DMS53 (cell line): ENCODE results near the gene SLC12A7.

Experiments
- DNase-seq: peaks from one replicate; lab custom pipeline; 2025; lab: John Stamatoyannopoulos, UW

SLC12A7 gene

DNA sequence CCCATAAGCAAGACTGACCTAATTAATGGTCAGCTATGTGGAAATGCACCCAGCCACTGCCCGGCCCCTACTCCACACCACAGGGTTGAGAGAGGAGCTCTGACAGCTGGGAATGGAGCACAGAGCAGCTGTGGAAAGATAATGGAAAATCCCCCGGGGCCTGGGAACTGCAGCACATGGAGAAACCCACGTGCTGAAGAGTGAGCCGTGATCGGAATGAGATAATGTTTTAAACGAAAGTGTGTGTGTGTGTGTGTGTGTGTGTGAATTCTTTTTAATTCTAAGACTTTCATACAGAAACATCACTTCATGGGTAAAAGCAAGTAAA lies 13.1 kb upstream of the SLC12A7 start:
- DNase-seq = no peak

DNA sequence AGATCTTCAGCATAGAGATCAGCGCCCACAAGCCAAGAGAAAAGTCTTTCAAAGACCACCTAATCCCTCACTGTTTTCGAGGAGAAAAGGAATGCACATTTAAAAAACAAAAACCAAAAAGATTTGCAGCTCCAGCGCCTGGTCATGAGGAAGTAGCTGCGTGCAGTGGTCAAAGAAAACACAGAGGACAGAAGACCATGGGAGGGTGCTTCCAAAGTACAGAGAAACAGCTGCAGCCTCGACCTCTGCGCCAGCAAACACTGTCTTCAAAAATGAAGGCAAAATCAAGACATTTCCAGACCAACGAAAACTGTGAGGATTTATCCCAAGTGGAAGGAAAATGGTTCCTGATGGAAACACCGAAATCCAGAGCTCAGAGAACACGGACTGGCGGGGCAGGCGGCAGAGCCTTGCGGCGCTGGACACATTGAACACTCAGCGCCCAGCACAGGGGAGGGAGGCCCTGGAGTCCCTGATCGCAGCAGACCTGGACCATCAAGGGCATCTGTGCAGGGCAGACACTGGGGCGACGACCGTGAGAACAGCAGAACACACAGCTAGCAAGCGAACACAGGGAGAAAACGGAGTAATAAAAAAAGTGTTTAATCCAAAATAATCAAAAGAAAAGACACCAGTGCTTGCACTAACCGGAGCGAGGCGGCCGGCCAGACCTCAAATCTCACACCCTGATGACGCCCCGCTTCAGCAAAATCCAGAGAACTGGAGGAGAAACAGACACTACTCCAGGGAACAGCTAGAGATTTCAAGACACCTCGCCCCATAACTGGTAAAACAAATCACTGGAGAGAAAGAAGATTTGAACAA lies 12.6 kb upstream of the SLC12A7 start:
- no peak for DNase-seq

DNA sequence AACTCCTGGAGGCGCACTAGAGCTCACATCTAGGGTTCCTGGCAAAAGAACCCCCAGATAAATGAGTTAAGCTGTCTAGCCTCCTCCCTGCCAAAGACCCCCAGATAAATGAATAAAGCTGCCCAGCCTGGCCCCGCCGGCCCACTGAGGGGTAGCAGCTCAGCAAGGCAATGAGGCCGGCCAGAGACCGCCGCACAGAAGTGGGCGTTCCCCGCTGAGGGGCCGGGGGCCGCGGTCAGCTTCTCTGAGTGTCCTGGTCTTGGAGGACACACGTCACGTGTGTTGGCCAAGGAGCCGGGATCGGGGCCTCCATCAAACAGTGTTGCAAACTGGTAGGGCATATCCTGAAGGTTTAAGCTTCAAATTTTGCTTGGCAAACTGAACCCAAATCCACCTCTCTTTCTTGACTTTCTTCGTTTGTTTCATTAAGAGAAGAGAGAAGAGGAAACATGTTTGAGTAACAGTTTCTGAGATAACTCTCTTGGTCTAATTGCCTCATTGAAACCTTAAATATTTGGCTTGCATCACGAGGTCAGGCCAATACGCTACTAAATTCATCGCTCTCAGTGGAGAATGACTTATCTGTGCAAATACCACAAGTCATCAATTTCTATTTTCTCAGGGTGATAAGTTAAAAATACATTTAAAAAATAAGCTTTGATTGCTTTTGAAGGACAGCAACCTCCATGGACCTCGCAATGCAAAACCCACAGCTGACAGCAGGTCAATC lies 11.7 kb upstream of the SLC12A7 start:
- DNase-seq = no peak

DNA sequence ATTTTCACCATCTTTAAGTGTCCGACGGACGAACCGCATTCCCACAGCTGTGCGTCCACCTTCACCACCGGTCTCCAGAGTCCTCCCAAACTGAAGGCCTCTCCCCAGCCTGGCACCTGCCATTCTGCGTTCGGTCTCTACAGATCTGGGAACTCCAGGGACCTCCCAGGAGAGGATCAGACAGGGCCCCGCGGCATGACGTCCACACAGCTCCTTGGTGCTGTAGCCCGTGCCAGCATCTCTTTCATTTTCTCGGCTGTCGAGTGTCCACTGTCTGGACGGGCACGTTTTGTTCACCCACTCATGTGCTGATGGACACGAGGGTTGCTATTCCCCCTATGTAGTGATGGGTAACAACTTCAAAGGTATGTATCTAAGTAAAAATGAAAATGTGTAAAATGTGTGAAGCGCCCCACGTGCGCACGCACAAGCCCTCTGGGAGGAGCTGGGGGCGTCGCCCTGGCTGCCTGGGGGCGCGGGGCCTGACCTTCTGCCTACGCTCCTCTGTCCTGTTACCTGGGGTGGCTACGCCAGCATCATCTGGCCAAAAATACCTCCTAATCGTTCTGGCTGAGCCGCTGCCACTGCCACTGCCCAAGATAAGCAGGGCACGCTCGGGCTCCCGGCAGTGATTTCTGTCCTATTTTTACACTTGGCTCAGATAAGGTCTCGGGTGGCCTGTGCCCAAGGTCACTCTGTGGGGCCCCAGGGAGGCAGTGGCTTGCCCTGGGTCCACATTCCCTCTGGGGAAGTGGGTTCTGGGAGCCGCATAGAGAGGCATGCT lies 10.8 kb upstream of the SLC12A7 start:
- DNase-seq = no peak

- no peak for DNase-seq
Observed at GRCh38 chr5:1121891-1122290, 10.0 kb upstream of the SLC12A7 start.

GRCh38 chr5:1121044-1121443 lies 9.2 kb upstream of the SLC12A7 start:
- no peak for DNase-seq

DNA sequence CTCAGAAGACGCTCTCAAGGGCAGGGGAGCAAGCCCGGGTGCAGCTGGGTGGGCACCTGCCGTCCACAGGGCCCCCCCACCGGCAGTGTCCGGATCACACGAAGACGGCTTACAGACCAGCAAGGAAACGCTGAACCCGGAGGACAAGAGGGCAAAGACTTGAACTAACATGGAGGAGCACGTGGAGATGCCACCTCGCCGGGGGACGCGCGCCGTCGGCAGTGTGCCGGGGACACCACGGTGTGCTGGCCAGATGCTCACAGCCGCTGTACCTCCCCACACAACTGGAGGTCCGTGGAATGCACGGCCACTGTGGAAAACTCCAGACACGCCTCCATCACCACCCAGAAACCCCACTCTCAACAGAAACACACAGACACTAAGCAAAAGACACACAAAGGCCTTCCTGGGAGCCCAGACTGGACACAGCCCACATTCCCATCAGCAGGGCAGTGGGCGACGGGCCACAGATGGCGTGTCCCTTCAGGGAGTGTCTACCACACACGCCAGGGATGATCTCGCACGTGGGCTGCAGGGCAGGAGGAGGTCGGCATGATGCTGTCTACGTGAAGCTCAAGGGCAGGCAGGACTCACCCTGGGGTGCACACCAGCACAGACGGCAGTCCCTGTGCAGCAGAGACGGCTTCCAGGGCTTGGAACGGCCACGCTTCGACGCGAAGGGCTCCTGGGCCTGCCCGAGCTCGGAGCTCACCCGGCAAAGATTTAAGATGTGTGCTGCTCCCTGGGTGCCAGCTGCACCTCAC lies 8.6 kb upstream of the SLC12A7 start:
- DNase-seq = no peak

GRCh38 chr5:1119312-1119831 lies 7.5 kb upstream of the SLC12A7 start:
- DNase-seq = no peak

- DNase-seq = no peak
Observed at GRCh38 chr5:1118738-1119137, 6.9 kb upstream of the SLC12A7 start.

DNA sequence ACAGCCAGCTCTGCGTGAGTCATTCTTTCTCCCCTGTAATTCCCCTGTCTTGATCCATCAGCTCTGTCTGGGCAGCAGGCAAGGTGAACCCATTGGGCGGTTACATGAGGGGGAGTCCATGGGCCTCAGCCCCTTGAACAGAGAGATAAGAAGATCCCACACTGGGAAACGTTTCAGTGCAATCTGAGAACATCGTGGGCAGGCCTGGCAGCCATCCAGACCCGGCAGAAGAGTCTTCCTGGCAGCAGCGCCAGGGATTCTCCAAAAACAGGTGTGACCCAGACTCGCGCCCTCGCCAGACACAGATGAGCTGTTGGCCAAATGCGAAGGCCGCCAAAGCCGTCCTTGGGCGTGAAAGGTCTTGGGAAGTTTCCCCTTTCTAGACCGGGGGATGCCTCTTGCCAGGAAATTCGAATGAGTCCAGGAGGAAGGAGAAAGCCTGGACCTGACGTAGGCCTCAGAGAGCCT lies 6.4 kb upstream of the SLC12A7 start:
- DNase-seq = peak; percentile 43

- no peak for DNase-seq
Observed at GRCh38 chr5:1116977-1117376, 5.1 kb upstream of the SLC12A7 start.

DNA sequence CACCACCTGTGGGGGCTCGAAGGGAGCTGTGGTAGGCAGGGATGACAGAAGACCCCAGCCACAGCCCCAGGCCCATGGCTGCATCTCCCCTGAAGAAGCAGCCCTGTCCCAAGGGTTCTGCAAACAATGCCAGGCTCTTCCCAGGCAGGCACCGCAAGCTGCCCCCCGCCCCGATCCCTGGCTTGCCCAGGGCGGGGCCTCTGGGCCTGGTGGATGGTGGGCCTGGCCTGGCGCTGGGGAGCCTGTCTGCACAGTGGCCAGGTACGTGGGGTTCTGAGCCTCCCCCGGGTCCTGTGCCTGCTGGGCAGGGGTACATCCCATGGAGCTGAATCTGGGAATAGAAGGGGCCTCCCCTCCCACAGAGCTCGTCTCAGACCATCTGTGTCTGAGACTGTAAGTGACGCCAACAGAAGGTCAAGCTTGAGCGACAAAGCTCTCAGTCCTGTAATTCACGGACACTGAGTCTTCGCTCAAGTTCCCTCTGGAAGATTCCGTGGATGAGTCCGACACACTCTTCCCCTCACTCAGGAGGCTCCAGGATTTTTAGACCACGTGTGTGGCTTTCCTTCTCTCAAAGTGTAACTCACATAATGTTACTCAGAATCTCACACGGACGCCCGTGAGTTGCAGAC lies 4.4 kb upstream of the SLC12A7 start:
- no peak for DNase-seq

GRCh38 chr5:1115123-1115815 lies 3.4 kb upstream of the SLC12A7 start:
- no peak for DNase-seq

GRCh38 chr5:1113805-1114586 lies 2.1 kb upstream of the SLC12A7 start:
- no peak for DNase-seq

GRCh38 chr5:1113332-1113690 lies 1.4 kb upstream of the SLC12A7 start:
- no peak for DNase-seq

- peak; percentile 99 for DNase-seq
Observed at GRCh38 chr5:1112596-1113331, 901 bp upstream of the SLC12A7 start.

- DNase-seq = peak; percentile 75
Observed at GRCh38 chr5:1111241-1111726, 579 bp downstream of the SLC12A7 start.

DNA sequence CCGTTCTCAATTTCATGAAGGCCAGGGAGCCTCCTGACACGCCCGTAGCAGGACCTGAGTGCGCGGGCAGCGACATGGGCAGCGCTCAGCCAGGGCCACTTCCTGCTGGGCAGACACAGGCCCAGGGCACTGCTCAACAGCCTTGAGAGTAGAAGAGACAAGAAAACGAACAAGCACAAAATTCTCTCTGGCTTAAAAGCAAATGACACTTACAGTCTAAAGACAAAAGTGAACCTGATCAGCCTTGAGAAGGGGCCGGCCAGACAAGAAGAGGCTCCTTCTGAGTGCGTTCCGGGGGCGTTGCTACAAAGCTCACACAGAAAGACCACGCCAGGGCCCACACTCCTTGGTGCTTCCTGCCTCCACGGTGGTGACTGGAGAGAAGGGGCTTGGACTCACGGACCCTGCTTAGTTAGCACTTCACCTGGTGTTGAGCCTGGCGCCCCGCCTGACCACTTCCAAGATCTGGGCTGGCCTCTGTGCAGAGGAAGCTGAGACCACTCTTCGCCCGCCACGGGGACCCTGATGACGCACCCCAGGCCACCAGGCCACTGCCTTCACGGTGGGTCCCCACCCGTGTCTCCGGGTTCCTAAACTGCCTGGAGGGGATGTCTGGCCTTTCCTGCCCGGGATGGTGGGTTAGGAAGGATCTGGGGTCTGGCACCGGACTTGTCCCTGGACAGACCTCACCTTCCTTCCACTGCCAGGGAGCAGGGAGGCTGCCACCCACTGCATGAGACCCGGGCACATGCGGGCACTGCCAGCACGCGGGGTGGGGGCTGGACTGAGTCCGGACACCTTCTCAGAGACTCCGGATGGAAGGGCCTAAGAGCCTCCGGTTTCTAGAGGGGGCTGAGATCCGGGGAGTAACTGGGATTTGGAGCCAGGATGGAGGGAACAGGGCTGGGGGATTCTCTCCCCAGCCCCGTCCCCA lies 1.3 kb downstream of the SLC12A7 start:
- DNase-seq = peak; percentile 67
